Liver (tissue), 3 donors: ENCODE measurements around the gene DCC.

Source experiments
- FOXA1 ChIP-seq: IDR thresholded peaks from 2 replicates; pipeline ENCODE4 v1.6.1; 2016; ENCODE audit warnings: antibody characterized with exemption
- GABPA ChIP-seq, 2 donors: IDR thresholded peaks in 1 of 2; conservative IDR thresholded peaks in 1 of 2; 2 replicates each; pipeline ENCODE4 v1.6.1; 2016; ENCODE audit warnings: antibody characterized with exemption in 2 of 2, mild to moderate bottlenecking in 1 of 2, moderate library complexity in 1 of 2
- NR2F2 ChIP-seq: IDR thresholded peaks from 2 replicates; pipeline ENCODE4 v1.6.1; 2016; ENCODE audit warnings: antibody characterized with exemption
- RAD21 ChIP-seq, 2 donors: IDR thresholded peaks; 2 replicates each; pipeline ENCODE4 v1.6.1; 2016; ENCODE audit warnings: antibody characterized with exemption in 2 of 2, mild to moderate bottlenecking in 2 of 2
- RXRA ChIP-seq, 2 donors: IDR thresholded peaks; 2 replicates each; pipeline ENCODE4 v1.6.1; 2017 to 2018; ENCODE audit warnings: antibody characterized with exemption in 2 of 2, mild to moderate bottlenecking in 1 of 2
- TAF1 ChIP-seq: conservative IDR thresholded peaks from 2 replicates; pipeline ENCODE4 v1.6.1; 2016; ENCODE audit warnings: antibody characterized with exemption, mild to moderate bottlenecking
- YY1 ChIP-seq: IDR thresholded peaks from 2 replicates; pipeline ENCODE4 v1.6.1; 2016; ENCODE audit warnings: antibody characterized with exemption, mild to moderate bottlenecking
- TF ChIP-seq, protein P1 (sequence below): fragments of 150-350 bp; IDR thresholded peaks from 2 replicates; pipeline ENCODE4 v1.5.1; 2017; ENCODE audit warnings: improper control_type of control experiment, low read depth, low read length; ENCODE audit not compliant: missing input control
- TF ChIP-seq, protein P2 (sequence below): IDR thresholded peaks from 2 replicates; pipeline ENCODE4 v1.6.1; 2016; ENCODE audit warnings: antibody characterized with exemption
- TF ChIP-seq, protein P3 (sequence below): IDR thresholded peaks from 2 replicates; pipeline ENCODE4 v1.6.1; 2016; ENCODE audit warnings: antibody characterized with exemption
- TF ChIP-seq, protein P4 (sequence below): IDR thresholded peaks from 2 replicates; pipeline ENCODE4 v1.6.1; 2016; ENCODE audit warnings: antibody characterized with exemption
- donor health status: healthy.
- donor health status: healthy.

DNA sequence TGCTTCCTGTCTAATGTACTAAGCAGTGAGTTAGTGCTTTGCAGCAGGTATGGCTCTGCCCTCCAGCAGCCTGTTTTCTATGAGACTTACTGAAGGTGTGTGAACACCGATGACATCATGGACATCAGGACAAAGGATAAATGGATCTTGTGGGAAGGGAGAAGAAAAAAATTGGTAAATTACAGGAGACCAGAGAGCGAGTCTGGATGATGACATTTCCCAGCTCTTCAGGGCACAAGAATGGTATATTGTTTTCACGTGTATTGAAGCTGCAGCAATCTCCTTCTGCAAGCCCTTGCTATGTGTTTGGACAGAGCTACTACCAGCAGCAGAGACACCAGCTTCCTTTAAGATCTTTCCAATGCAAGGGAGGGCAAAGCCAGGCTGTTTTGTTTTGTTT is 47.2 kb downstream of the DCC start:
- TF ChIP-seq, protein P1, sequence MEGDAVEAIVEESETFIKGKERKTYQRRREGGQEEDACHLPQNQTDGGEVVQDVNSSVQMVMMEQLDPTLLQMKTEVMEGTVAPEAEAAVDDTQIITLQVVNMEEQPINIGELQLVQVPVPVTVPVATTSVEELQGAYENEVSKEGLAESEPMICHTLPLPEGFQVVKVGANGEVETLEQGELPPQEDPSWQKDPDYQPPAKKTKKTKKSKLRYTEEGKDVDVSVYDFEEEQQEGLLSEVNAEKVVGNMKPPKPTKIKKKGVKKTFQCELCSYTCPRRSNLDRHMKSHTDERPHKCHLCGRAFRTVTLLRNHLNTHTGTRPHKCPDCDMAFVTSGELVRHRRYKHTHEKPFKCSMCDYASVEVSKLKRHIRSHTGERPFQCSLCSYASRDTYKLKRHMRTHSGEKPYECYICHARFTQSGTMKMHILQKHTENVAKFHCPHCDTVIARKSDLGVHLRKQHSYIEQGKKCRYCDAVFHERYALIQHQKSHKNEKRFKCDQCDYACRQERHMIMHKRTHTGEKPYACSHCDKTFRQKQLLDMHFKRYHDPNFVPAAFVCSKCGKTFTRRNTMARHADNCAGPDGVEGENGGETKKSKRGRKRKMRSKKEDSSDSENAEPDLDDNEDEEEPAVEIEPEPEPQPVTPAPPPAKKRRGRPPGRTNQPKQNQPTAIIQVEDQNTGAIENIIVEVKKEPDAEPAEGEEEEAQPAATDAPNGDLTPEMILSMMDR: no peak
- TF ChIP-seq RAD21 (IDR thresholded peaks at IDR 0.05) (no peak), TAF1 (no peak), YY1 (no peak), FOXA1 (no peak), RXRA (IDR thresholded peaks at IDR 0.05) (no peak), GABPA (IDR thresholded peaks at IDR 0.05 in 1 of 2, conservative IDR thresholded peaks at IDR 0.05 in 1 of 2) (no peak), NR2F2 (no peak)
- TF ChIP-seq, protein P2, sequence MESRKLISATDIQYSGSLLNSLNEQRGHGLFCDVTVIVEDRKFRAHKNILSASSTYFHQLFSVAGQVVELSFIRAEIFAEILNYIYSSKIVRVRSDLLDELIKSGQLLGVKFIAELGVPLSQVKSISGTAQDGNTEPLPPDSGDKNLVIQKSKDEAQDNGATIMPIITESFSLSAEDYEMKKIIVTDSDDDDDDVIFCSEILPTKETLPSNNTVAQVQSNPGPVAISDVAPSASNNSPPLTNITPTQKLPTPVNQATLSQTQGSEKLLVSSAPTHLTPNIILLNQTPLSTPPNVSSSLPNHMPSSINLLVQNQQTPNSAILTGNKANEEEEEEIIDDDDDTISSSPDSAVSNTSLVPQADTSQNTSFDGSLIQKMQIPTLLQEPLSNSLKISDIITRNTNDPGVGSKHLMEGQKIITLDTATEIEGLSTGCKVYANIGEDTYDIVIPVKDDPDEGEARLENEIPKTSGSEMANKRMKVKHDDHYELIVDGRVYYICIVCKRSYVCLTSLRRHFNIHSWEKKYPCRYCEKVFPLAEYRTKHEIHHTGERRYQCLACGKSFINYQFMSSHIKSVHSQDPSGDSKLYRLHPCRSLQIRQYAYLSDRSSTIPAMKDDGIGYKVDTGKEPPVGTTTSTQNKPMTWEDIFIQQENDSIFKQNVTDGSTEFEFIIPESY: no peak
- TF ChIP-seq, protein P3, sequence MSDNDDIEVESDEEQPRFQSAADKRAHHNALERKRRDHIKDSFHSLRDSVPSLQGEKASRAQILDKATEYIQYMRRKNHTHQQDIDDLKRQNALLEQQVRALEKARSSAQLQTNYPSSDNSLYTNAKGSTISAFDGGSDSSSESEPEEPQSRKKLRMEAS: no peak
- TF ChIP-seq, protein P4, sequence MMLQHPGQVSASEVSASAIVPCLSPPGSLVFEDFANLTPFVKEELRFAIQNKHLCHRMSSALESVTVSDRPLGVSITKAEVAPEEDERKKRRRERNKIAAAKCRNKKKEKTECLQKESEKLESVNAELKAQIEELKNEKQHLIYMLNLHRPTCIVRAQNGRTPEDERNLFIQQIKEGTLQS: no peak
